HG03378 (cell line): ENCODE data around the gene NPPC.
"Not testable (repeated sequence)": the region's sequence is repeated elsewhere in the genome, so short reads cannot be mapped to it uniquely, and the experiment has no call there.

ENCODE experiments used
- ATAC-seq: cut with Tn5 transposase; IDR thresholded peaks from one replicate; pipeline ENCODE4 v1.9.1; 2021; ENCODE audit warnings: mild to moderate bottlenecking, moderate library complexity; ENCODE audit not compliant: unreplicated experiment

NPPC gene

GRCh38 chr2:231890896-231891513, 35.2 kb downstream of the NPPC start:
- no peak for ATAC-seq

DNA sequence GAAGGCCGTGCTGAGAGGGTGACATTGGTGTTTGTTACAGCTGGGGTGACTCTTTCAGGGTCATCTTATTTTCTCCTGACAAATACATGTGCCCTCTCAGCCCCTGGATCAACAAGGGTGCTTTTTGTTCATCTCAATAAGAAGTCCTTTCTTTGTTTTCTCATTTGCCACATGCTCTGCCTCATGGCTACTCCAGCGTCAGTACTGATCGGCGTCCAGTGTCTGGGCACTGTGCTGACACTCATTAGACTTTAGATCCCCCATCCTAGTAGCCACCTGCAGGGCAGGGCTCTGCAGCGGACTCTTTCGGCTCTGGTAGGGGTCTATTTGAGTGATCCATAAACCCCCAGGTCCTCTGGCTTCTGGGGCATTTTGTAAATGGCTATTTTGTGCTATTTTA, 38.4 kb downstream of the NPPC start:
- no peak for ATAC-seq

- ATAC-seq, result no peak
Measured at GRCh38 chr2:231886071-231886681, 40.0 kb downstream of the NPPC start.

DNA sequence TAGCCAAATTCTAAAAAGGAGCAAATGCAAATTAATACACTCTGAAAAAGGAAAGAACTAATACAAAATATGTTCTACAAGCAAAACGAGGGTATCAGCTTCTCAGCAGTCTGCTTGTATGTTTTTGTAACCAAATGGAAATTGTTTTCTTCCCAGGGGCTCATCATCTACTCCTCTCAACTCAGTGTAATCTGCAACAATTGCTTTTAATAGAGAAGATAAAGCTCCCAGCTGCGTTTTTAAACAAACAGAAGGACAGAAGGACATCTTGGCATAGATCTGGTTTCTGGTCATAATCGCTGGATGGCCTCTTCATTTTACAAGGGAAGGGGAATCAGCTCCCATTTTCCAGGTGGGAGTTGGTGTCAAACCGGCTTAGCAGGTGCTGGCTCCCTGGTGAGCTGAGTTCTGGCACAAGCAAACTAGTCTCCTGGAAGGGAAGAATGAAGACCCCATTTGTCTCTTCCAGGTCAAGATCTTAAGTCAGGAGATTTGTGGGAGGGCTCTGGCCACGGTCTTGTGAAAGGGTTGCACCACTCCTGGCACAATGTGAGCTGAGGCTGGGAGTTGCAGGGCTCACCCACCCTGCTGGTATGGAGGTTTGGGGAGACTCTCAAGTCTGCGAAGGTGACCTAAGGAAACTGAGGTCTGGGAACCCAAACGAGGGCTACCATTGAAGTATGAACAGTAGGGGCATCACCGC, 41.6 kb downstream of the NPPC start:
- ATAC-seq, result no peak

DNA sequence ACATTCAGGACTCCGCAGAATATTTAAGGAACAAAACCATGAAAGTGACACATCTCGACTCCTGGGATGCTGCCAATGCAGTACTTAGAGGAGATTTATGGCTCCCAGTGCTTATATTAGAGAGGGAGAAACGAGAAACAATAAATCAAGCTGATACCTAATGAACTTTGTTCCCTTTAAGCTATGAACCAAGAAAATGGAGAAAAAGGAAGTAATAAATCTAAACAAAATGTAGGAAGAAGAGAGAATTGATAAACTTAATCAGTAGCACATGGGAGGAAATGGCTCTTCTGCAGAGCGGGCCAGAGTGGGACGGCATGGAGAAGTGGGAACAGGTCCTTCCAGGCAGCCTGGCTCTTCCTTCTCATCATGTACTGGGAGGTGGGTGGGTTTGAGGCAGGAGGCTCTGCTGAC, 42.7 kb downstream of the NPPC start:
- ATAC-seq, result no peak

DNA sequence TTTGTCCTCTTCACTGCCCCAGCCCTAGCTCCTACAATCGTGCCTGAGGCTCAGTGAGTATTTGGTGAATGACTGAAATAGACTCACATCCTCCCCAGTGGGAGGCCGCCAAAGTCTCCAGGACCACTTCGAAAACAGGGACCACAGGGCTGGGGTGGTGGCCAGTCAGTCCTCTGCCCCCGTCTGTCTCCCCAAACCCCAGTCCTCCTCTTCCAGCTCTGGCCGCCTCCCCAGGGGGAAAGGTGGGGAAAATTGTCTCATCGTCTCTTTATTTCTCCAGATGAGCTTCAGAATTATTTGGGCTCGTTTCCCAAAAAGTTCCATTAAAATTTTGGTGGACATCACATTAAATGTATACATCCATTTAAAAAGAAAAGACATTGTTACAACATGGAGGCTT, 43.5 kb downstream of the NPPC start:
- no peak for ATAC-seq

GRCh38 chr2:231880371-231880770, 45.8 kb downstream of the NPPC start:
- not testable (repeated sequence) for ATAC-seq

DNA sequence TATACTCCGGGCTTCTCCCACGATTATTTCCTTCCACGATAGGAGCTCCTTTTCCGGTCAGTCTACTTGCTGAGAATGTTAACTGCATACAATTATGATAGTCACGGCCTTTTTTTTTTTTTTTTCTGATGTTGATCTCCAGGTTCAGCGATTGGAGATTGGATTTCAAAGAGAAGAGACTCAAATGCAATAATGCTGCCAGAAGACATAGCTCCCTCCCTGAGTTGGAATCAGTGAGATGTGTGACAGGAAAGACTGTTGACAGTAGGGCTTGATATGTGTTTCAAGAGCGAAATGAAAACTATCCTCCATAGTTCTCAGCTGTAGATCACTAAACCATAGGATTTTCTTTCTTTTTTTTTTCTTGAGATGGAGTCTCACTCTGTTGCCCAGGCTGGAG, 47.0 kb downstream of the NPPC start:
- no peak for ATAC-seq

- no peak for ATAC-seq
Measured at GRCh38 chr2:231877533-231878456, 48.4 kb downstream of the NPPC start.

- no peak for ATAC-seq
Measured at GRCh38 chr2:231874944-231875343, 51.3 kb downstream of the NPPC start.
